ENCODE measurements around the gene AARS2. TPM values are rescaled to one million over a fixed set of nuclear protein-coding genes. Genes with fewer than 3 reads are reported as not detected.

Gene AARS2
- total and polyA plus RNA-seq, 2 experiments from 2014 or later = 12.6 to 17.6 TPM

- no peaks in the 10 kb centered on the region for H4K20me1 ChIP-seq (ENCODE audit: insufficient read depth, poor library complexity, severe bottlenecking)
- H3K36me3 ChIP-seq (replicated peaks; ENCODE audit: insufficient read depth, low read depth) = no peaks in the 10 kb centered on the region
- H3K9me3 ChIP-seq (ENCODE audit: low read depth) = no peaks in the 10 kb centered on the region
- no peak overlapping the region for H3K4me3 ChIP-seq
- H3K9me2 ChIP-seq (replicated peaks; ENCODE audit: insufficient read depth) = no peaks in the 10 kb centered on the region
- H3K27me3 ChIP-seq = peaks cover 14% of the 10 kb centered on the region
- no peak overlapping the region for H3K4me2 ChIP-seq
- DNase-seq (ENCODE audit: low spot score) = no peak
- TF ChIP-seq EZH2 (IDR thresholded peaks at IDR 0.05; ENCODE audit: borderline replicate concordance) (no peak), CTCF (IDR thresholded peaks at IDR 0.05; ENCODE audit: poor library complexity) (no peak), EZH2phosphoT487 (IDR thresholded peaks at IDR 0.05; ENCODE audit: low read depth, severe bottlenecking, unreplicated experiment) (no peak)
- 95% methylated on average over 12 of the region's 12 CpGs for WGBS (ENCODE audit: low lambda C conversion rate, missing lambda C conversion rate)
- H3K79me2 ChIP-seq = no peaks in the 10 kb centered on the region
- H3K4me1 ChIP-seq (ENCODE audit: insufficient read depth) = peaks cover 1% of the 10 kb centered on the region
- no peak overlapping the region for H3K27ac ChIP-seq
- no peak overlapping the region for H2AFZ ChIP-seq
These were observed 10.3 kb downstream of the AARS2 start for GRCh38 chr6:44302856-44303255.

- DNase-seq (ENCODE audit: low spot score) = no peak
- Histone ChIP-seq H3K4me1 (ENCODE audit: insufficient read depth) (peaks cover 3% of the 10 kb centered on the region), H3K4me3 (no peak overlapping the region), H2AFZ (no peak overlapping the region), H3K27ac (no peak overlapping the region), H3K9me2 (replicated peaks; ENCODE audit: insufficient read depth) (no peaks in the 10 kb centered on the region), H4K20me1 (ENCODE audit: insufficient read depth, poor library complexity, severe bottlenecking) (no peaks in the 10 kb centered on the region), H3K79me2 (no peaks in the 10 kb centered on the region), H3K36me3 (replicated peaks; ENCODE audit: insufficient read depth, low read depth) (no peaks in the 10 kb centered on the region), H3K4me2 (no peak overlapping the region), H3K9me3 (ENCODE audit: low read depth) (no peaks in the 10 kb centered on the region), H3K27me3 (peaks cover 21% of the 10 kb centered on the region)
- TF ChIP-seq EZH2 (IDR thresholded peaks at IDR 0.05; ENCODE audit: borderline replicate concordance) (no peak), CTCF (IDR thresholded peaks at IDR 0.05; ENCODE audit: poor library complexity) (no peak), EZH2phosphoT487 (IDR thresholded peaks at IDR 0.05; ENCODE audit: low read depth, severe bottlenecking, unreplicated experiment) (no peak)
- WGBS (ENCODE audit: low lambda C conversion rate, missing lambda C conversion rate) = 96% methylated on average over 14 of the region's 14 CpGs
These were observed 11.2 kb downstream of the AARS2 start for GRCh38 chr6:44301782-44302564.

GRCh38 chr6:44301106-44301505, 12.0 kb downstream of the AARS2 start:
- no peak for DNase-seq (ENCODE audit: low spot score)
- WGBS (ENCODE audit: low lambda C conversion rate, missing lambda C conversion rate) = 95% methylated on average over 8 of the region's 8 CpGs

GRCh38 chr6:44300292-44300823, 12.8 kb downstream of the AARS2 start:
- 79% methylated on average over 7 of the region's 7 CpGs for WGBS (ENCODE audit: low lambda C conversion rate, missing lambda C conversion rate)
- no peaks in the 10 kb centered on the region for H4K20me1 ChIP-seq (ENCODE audit: insufficient read depth, poor library complexity, severe bottlenecking)

More at GRCh38 chr6:44301106-44301505, 12.0 kb downstream of the AARS2 start:
- H4K20me1 ChIP-seq (ENCODE audit: insufficient read depth, poor library complexity, severe bottlenecking) = no peaks in the 10 kb centered on the region
- H3K4me1 ChIP-seq (ENCODE audit: insufficient read depth) = peaks cover 3% of the 10 kb centered on the region
- H3K27me3 ChIP-seq = peaks cover 30% of the 10 kb centered on the region
- H3K27ac ChIP-seq = no peak overlapping the region
- H3K4me2 ChIP-seq = no peak overlapping the region
- no peaks in the 10 kb centered on the region for H3K36me3 ChIP-seq (replicated peaks; ENCODE audit: insufficient read depth, low read depth)
- H3K79me2 ChIP-seq = no peaks in the 10 kb centered on the region
- H3K9me3 ChIP-seq (ENCODE audit: low read depth) = no peaks in the 10 kb centered on the region
- no peak overlapping the region for H2AFZ ChIP-seq
- no peaks in the 10 kb centered on the region for H3K9me2 ChIP-seq (replicated peaks; ENCODE audit: insufficient read depth)
- no peak overlapping the region for H3K4me3 ChIP-seq
- TF ChIP-seq EZH2phosphoT487 (IDR thresholded peaks at IDR 0.05; ENCODE audit: low read depth, severe bottlenecking, unreplicated experiment) = no peak

More at GRCh38 chr6:44300292-44300823, 12.8 kb downstream of the AARS2 start:
- no peaks in the 10 kb centered on the region for H3K9me3 ChIP-seq (ENCODE audit: low read depth)
- TF ChIP-seq EZH2phosphoT487 (IDR thresholded peaks at IDR 0.05; ENCODE audit: low read depth, severe bottlenecking, unreplicated experiment) = no peak
- no peak for TF ChIP-seq CTCF (IDR thresholded peaks at IDR 0.05; ENCODE audit: poor library complexity)
- no peak for TF ChIP-seq EZH2 (IDR thresholded peaks at IDR 0.05; ENCODE audit: borderline replicate concordance)
- DNase-seq (ENCODE audit: low spot score) = no peak
- H3K36me3 ChIP-seq (replicated peaks; ENCODE audit: insufficient read depth, low read depth) = no peaks in the 10 kb centered on the region
- no peaks in the 10 kb centered on the region for H3K9me2 ChIP-seq (replicated peaks; ENCODE audit: insufficient read depth)
- H3K27me3 ChIP-seq = peaks cover 37% of the 10 kb centered on the region
- H2AFZ ChIP-seq = no peak overlapping the region
- H3K4me1 ChIP-seq (ENCODE audit: insufficient read depth) = peaks cover 3% of the 10 kb centered on the region
- no peak overlapping the region for H3K27ac ChIP-seq
- no peaks in the 10 kb centered on the region for H3K79me2 ChIP-seq
- H3K4me3 ChIP-seq = no peak overlapping the region
- no peak overlapping the region for H3K4me2 ChIP-seq

Data from hepatocyte (in vitro differentiated cells).